Activated CD4-positive, alpha-beta memory T cell treated with anti-CD3 and anti-CD28 coated beads for 36 hours (primary cell): Measurements from ENCODE around the gene PGAP3. TPM values are rescaled to one million over a fixed set of nuclear protein-coding genes. Genes with fewer than 3 reads are reported as not detected.
A peak's percentile ranks its signal among the peaks of the same experiment; 100 is the strongest.
"Not testable (repeated sequence)": the region's sequence is repeated elsewhere in the genome, so short reads cannot be mapped to it uniquely, and the experiment has no call there.

Experiments
- CTCF ChIA-PET: fragments of 350-600 bp; sonication (Branson Sonifier 250); formaldehyde crosslinking; loops from one replicate; lab custom pipeline; 2021; ENCODE audit warnings: antibody characterized with exemption, inconsistent platforms; lab: Charles Lee
- POLR2A ChIA-PET: fragments of 350-600 bp; sonication (Branson Sonifier 250); formaldehyde crosslinking; loops from one replicate; lab custom pipeline; 2021; ENCODE audit warnings: antibody characterized with exemption; lab: Charles Lee
- DNase-seq: peaks from one replicate; pipeline ENCODE4 v3.0.0-alpha.2; 2020
- H3K27ac Mint-ChIP-seq: one replicate; pipeline ENCODE4 v1.8.0; 2021; ENCODE audit warnings: mixed read lengths
- H3K27me3 Mint-ChIP-seq: one replicate; pipeline ENCODE4 v1.8.0; 2021; ENCODE audit warnings: mixed read lengths
- H3K36me3 Mint-ChIP-seq: one replicate; pipeline ENCODE4 v1.8.0; 2021; ENCODE audit warnings: mixed read lengths
- H3K4me1 Mint-ChIP-seq: one replicate; pipeline ENCODE4 v1.8.0; 2021; ENCODE audit warnings: low read depth, mixed read lengths
- H3K4me3 Mint-ChIP-seq: one replicate; pipeline ENCODE4 v1.8.0; 2021; ENCODE audit warnings: mild to moderate bottlenecking, mixed read lengths
- H3K9me3 Mint-ChIP-seq: one replicate; pipeline ENCODE4 v1.8.0; 2021; ENCODE audit warnings: mixed read lengths
- intact Hi-C: fragments of 100-400 bp; cut with micrococcal nuclease; formaldehyde crosslinking; loops from one replicate; pipeline ENCODE4 v1.15.1; 2023
- total RNA-seq, 2 experiments: library from RNA; stranded (reverse); gene quantifications; one replicate each; pipeline ENCODE4 v1.2.3, GENCODE V29; 2021

PGAP3 gene
- total RNA-seq, 2 experiments from 2014 or later, result 8.3 to 8.6 TPM

DNA sequence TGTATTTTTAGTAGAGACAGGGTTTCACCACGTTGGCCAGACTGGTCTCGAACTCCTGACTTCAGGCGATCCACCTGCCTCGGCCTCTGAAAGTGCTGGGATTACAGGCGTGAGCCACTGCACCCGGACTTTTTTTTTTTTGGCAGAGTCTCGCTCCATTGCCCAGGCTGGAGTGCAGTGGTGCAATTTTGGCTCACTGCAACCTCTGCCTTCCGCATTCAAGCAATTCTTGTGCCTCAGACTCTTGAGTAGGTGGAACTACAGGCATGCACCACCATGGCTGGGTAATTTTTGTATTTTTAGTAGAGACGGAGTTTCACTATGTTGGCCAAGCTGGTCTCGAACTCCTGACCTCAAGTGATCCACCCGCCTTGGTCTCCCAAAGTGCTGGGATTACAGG lies 23.2 kb upstream of the PGAP3 start:
- H3K27ac Mint-ChIP-seq, H3K9me3 Mint-ChIP-seq, H3K27me3 Mint-ChIP-seq, H3K4me1 Mint-ChIP-seq, intact Hi-C loops, DNase-seq, POLR2A ChIA-PET, H3K4me3 Mint-ChIP-seq, H3K36me3 Mint-ChIP-seq: not testable (repeated sequence)
- CTCF ChIA-PET, result interaction anchor here (1.1 to 1.3 kb wide), 2 partner anchors 19 to 57 kb away, joined by 3 read pairs; partner anchors contain the start of gene MIEN1

DNA sequence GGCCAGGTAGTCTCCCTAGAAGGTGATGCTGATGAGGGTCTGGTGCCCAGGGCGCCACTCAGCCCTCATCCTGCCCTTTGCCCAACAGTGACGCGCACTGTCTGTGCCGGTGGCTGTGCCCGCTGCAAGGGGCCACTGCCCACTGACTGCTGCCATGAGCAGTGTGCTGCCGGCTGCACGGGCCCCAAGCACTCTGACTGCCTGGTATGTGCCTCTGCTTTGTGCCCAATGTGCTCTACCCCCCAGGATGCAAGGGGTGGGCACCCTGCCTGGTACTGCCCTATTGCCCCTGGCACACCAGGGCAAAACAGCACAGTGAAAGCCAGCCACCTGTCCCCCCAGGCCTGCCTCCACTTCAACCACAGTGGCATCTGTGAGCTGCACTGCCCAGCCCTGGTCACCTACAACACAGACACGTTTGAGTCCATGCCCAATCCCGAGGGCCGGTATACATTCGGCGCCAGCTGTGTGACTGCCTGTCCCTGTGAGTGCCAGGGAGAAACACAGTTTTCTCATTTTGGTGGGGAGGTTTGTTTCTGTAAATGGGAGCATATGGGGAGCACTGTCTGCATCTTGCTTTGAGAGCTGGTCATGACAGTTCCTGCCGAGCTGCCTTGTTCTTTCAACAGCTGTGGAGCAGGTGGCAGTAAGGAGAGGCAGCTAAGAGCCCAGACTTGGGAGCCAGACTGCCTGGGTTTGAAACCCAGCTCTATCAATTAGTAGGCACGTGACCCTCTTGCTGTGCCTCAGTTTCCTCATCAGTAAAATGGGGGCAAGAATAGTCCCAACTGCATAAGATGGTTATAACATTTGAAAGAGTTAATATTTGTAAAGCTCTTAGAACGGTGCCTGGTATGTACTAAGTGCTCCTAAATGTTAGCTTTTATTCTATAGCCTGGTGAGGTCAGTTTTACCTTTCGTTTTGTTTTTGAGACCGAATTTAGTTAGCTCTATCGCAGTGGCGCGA lies 22.4 kb upstream of the PGAP3 start:
- ChIA-PET CTCF (interaction anchor here (1.1 to 1.3 kb wide), 2 partner anchors 20 to 56 kb away, joined by 3 read pairs; partner anchors contain the start of gene MIEN1), POLR2A (no interaction called here)

DNA sequence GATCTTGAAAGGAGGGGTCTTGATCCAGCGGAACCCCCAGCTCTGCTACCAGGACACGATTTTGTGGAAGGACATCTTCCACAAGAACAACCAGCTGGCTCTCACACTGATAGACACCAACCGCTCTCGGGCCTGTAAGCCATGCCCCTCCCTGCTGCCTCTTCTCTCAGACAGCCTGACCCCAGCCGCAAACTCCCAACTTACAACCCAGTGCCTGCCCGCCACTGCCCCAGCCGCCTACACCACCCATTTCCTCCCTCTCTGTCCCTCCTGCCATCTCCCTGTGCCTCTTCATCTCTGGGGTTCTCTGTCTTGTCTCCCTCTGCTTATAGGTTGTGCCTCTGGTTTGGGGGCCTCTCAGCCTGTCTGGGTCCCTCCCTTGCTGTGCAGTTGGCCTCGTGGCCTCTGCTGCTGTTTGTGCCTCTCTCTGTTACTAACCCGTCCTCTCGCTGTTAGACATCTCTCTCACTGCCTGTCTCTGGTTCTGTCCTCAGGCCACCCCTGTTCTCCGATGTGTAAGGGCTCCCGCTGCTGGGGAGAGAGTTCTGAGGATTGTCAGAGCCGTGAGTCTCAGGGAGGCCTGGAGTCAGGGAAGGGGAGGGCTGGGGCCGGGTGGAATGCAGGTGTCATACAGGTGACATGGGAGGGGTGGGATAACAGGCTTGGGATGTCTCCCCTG lies 21.6 kb upstream of the PGAP3 start:
- Mint-ChIP-seq H3K27me3 (no peaks in the 10 kb centered on the region), H3K27ac (no peak overlapping the region), H3K36me3 (no peaks in the 10 kb centered on the region), H3K9me3 (no peaks in the 10 kb centered on the region), H3K4me3 (no peak overlapping the region), H3K4me1 (peaks cover 9% of the 10 kb centered on the region)
- ChIA-PET POLR2A (no interaction called here), CTCF (interaction anchor here (1.3 kb wide), 1 partner anchor 21 kb away, joined by 4 read pairs; the partner anchor contains the start of gene MIEN1)
- intact Hi-C loops, result no loop called here
- no peak for DNase-seq

More for the DNA sequence above, 22.4 kb upstream of the PGAP3 start:
- Mint-ChIP-seq H3K27ac (no peak overlapping the region), H3K4me3 (no peak overlapping the region), H3K9me3 (no peaks in the 10 kb centered on the region), H3K4me1 (peaks cover 9% of the 10 kb centered on the region), H3K27me3 (no peaks in the 10 kb centered on the region), H3K36me3 (no peaks in the 10 kb centered on the region)
- intact Hi-C loops, result no loop called here
- no peak for DNase-seq

DNA sequence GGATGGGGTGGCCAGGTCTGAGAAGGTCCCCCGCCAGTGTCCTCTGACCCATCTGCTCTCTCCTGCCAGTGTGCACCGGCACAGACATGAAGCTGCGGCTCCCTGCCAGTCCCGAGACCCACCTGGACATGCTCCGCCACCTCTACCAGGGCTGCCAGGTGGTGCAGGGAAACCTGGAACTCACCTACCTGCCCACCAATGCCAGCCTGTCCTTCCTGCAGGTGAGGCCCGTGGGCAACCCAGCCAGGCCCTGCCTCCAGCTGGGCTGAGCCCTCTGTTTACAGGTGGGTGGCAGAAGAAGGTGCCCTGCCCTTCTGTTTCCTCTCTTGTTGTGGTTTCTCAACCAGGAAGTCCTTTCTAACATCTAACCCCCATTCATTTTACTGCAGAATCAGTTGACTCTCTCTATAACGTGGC lies 19.1 kb upstream of the PGAP3 start:
- no peak overlapping the region for H3K27ac Mint-ChIP-seq
- intact Hi-C loops, result no loop called here
- H3K36me3 Mint-ChIP-seq, result no peaks in the 10 kb centered on the region
- no peak overlapping the region for H3K4me3 Mint-ChIP-seq
- peaks cover 9% of the 10 kb centered on the region for H3K4me1 Mint-ChIP-seq
- POLR2A ChIA-PET, result no interaction called here
- peaks cover under 1% of the 10 kb centered on the region for H3K27me3 Mint-ChIP-seq
- peak; percentile 17 for DNase-seq
- CTCF ChIA-PET, result no interaction called here
- no peaks in the 10 kb centered on the region for H3K9me3 Mint-ChIP-seq

DNA sequence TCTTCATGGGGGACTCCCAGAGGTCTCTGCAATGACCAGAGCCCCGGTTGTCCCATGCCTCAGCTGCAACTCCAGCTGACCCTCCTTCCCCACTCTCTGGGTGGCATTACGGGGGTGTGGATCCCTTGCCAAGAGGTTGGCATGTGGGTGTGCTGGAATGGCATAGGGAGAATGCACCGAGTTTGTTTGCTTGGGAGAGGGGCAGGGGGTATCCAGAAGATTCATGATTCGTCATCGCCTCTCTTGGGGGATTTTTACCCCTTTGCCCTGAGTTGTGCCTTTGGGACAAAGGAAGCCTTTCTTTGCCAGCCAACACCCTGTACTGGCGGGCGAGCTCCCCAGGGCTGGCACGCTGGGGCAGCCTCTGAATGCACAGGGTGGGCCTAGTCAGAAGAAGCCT lies 18.5 kb upstream of the PGAP3 start:
- no peaks in the 10 kb centered on the region for H3K9me3 Mint-ChIP-seq
- POLR2A ChIA-PET, result no interaction called here
- intact Hi-C loops, result no loop called here
- DNase-seq, result no peak
- CTCF ChIA-PET, result interaction anchor here (0.9 to 2.1 kb wide), 2 partner anchors 24 to 71 kb away, joined by 3 to 5 read pairs; partner anchors contain the start of gene MIEN1
- no peak overlapping the region for H3K27ac Mint-ChIP-seq
- H3K27me3 Mint-ChIP-seq, result peaks cover 6% of the 10 kb centered on the region
- H3K36me3 Mint-ChIP-seq, result no peaks in the 10 kb centered on the region
- H3K4me1 Mint-ChIP-seq, result peaks cover 9% of the 10 kb centered on the region
- no peak overlapping the region for H3K4me3 Mint-ChIP-seq

DNA sequence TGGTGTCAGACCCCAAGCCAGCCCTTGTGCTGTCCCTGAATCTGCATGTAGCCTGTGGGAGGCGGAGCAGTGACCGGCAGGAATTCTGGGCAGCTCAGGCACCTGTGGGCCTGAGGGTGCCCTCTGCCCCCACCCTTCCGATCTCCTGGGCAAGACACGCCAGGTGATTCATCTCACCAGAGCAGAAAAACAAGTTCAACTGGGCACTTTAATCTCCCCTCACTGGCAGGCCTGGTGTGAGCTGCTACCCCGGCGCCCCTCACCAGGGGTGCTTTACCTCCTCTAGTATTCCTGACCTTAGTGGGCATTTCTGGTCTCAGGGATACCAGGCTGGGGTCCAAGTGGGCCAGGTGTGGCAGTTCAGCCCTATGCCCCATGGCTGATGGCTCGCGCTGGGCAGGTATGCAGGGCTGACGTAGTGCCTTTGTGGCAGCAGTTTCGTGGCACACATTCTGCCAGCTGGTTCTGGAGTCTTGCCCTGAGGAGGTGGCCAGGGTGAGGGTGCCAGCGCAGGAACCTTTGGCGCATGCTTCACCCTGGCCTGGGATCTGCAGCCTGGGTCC lies 18.0 kb upstream of the PGAP3 start:
- Mint-ChIP-seq H3K9me3 (no peaks in the 10 kb centered on the region), H3K4me1 (peaks cover 11% of the 10 kb centered on the region), H3K27me3 (peaks cover 11% of the 10 kb centered on the region), H3K36me3 (no peaks in the 10 kb centered on the region), H3K27ac (no peak overlapping the region), H3K4me3 (no peak overlapping the region)
- POLR2A ChIA-PET, result no interaction called here
- CTCF ChIA-PET, result interaction anchor here (0.9 to 2.1 kb wide), 2 partner anchors 24 to 71 kb away, joined by 3 to 5 read pairs; partner anchors contain the start of gene MIEN1
- no peak for DNase-seq
- intact Hi-C loops, result no loop called here

DNA sequence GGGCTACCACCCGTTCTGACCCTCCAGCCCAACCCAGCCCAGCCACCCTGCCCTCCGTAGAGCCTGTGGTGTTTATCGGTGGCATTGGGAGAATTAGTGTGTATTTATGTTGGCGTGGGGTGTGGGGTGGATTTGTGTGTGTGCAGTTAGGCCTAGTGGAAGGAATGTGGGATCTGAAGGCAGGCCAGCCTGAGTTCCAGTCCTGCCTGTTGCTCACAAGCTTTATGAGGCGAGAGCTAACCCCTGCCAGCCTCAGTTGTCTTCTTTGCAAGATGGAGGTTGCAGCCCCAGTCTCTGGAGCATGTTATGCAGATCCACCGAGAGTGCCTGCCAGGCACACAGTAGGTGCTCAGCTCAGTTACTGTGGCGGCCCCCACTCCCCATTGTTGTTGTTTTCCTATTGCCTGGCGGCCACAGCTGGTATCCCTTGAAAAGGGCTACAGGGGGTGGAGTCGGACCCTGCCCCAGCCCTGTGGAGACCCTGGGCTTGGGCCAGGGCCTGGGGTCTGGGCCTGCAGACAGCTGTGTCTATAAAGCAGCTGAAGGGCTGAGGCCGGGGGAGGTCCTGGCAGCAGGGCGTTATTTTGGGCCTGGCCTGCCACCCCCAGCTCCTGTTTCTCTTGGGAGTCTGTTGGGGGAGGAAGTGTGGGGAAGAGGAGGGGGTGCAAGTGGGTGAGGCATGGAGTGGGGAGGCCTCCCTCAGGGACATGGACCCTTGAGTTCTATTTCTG lies 17.1 kb upstream of the PGAP3 start:
- no peaks in the 10 kb centered on the region for H3K9me3 Mint-ChIP-seq
- no peak for DNase-seq
- no peak overlapping the region for H3K27ac Mint-ChIP-seq
- POLR2A ChIA-PET, result no interaction called here
- H3K4me1 Mint-ChIP-seq, result peaks cover 12% of the 10 kb centered on the region
- H3K4me3 Mint-ChIP-seq, result no peak overlapping the region
- intact Hi-C loops, result no loop called here
- no peaks in the 10 kb centered on the region for H3K36me3 Mint-ChIP-seq
- H3K27me3 Mint-ChIP-seq, result peaks cover 13% of the 10 kb centered on the region
- CTCF ChIA-PET, result interaction anchor here (2.1 kb wide), 1 partner anchor 25 kb away, joined by 5 read pairs; the partner anchor contains the start of gene MIEN1

DNA sequence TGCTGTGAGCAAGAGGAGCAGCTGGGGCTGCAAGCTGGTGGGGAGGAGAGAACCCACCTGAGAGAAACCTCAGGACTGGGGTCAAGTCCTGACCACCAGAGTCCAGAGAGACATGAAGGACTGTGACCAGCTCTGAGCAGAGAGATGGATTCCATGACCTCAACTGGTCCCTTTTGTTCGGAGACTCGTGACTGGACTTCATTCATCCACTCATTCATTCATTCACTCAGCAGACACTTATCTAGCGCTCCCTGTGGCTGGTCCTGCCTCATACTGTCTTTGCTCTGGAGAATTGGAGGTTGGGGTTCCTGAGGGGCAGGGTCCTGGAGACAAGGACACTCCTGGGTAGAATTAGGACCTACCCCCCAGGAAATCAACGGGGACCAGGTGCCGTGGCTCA lies 16.1 kb upstream of the PGAP3 start:
- no peaks in the 10 kb centered on the region for H3K36me3 Mint-ChIP-seq
- H3K4me1 Mint-ChIP-seq, result peaks cover 15% of the 10 kb centered on the region
- H3K27me3 Mint-ChIP-seq, result peaks cover 23% of the 10 kb centered on the region
- no peak overlapping the region for H3K27ac Mint-ChIP-seq
- POLR2A ChIA-PET, result no interaction called here
- no peaks in the 10 kb centered on the region for H3K9me3 Mint-ChIP-seq
- H3K4me3 Mint-ChIP-seq, result no peak overlapping the region
- intact Hi-C loops, result no loop called here
- DNase-seq, result no peak
- CTCF ChIA-PET, result no interaction called here

DNA sequence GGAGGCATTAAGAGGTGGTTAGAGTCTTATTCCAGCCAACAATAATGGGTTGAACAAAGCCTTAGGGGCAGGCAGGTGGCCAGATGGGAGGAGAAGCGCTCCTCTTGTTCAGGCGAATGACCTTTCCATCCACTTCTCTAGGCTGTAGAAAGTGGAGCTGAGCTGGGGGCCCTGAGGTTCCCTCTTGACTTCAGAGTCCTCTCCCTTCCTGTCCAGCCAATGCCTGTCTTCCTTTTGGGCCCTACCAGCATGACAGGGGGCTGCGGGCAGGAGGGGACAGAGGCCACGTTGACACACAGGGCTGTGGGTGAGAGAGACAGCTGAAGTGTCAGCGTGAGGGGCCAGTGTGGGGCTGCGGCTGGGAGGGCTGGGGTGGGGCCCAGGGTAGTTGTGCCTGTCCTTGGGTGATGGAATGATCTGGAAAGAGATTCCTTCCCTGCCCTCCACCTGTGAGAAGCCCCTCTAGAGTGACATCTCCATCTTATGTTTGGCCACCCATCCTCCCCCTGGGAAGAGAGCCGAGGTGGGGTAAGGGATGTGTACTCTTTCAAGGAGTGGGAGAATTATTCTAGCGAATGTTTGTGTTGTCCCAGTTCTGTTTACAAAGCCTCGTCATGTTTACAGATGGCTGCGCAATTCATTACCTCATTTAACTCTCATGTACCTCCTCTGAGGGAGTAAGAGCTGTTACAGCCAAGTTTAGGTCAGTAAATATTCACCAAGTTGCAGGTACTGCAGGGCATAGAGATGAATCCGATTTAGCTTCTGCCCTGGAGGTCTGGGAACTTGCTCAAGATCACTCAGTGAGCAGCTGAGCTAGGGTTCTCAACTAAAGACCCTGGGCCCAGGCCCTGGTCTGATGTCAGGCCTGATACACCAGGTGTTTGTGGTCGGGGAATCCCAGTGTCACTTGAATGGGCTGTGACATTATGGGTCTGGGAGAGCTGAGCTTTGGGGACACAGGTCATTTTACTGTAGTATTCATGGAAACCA lies 15.3 kb upstream of the PGAP3 start:
- Mint-ChIP-seq H3K9me3 (no peaks in the 10 kb centered on the region), H3K27ac (no peak overlapping the region), H3K36me3 (no peaks in the 10 kb centered on the region), H3K27me3 (peaks cover 25% of the 10 kb centered on the region), H3K4me1 (peaks cover 15% of the 10 kb centered on the region), H3K4me3 (no peak overlapping the region)
- ChIA-PET POLR2A (no interaction called here), CTCF (no interaction called here)
- intact Hi-C loops, result no loop called here
- no peak for DNase-seq

DNA sequence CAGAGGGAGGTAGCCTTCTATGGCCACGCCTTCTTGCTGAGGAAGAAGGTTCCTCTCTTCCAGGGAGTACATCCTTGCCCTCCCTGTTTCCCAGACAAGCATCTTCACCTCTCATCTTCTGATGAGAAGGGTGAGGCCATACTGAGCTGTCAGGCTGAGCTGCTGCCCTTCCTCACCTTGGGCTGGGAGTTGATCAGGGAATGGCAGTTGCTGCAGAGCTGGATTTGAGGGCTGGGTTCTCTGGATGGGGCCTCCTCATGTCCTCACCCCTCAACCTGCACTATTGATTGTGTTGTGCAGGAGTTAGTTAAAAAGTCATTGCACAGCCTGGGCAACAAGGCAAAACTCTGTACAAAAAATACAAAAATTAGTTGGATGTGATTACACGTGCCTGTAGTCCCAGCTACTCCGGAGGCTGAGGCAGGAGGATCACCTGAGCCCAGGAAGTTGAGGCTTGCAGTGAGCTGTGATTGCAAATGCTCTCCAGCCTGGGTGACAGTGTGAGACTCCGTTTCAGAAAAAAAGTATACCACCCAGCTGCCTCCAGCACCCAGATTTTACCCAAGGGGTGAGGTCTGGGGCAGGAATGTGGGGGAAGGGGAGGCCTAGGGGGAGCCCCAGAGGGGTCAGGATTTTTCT lies 14.0 kb upstream of the PGAP3 start:
- POLR2A ChIA-PET, result no interaction called here
- no peak overlapping the region for H3K4me3 Mint-ChIP-seq
- CTCF ChIA-PET, result interaction anchor here (1.8 kb wide), 1 partner anchor 29 kb away, joined by 5 read pairs; the partner anchor contains the start of gene MIEN1

More for the DNA sequence above, 14.0 kb upstream of the PGAP3 start:
- H3K27ac Mint-ChIP-seq, result no peak overlapping the region
- intact Hi-C loops, result no loop called here
- DNase-seq, result no peak
- peaks cover 26% of the 10 kb centered on the region for H3K27me3 Mint-ChIP-seq
- no peaks in the 10 kb centered on the region for H3K9me3 Mint-ChIP-seq
- H3K36me3 Mint-ChIP-seq, result no peaks in the 10 kb centered on the region
- H3K4me1 Mint-ChIP-seq, result peaks cover 9% of the 10 kb centered on the region
